HG03196 (cell line): ENCODE measurements around the gene RSPO4.

ENCODE experiments used
- ATAC-seq: cut with Tn5 transposase; IDR thresholded peaks from one replicate; pipeline ENCODE4 v1.9.1; 2021; ENCODE audit not compliant: unreplicated experiment

Gene RSPO4

DNA sequence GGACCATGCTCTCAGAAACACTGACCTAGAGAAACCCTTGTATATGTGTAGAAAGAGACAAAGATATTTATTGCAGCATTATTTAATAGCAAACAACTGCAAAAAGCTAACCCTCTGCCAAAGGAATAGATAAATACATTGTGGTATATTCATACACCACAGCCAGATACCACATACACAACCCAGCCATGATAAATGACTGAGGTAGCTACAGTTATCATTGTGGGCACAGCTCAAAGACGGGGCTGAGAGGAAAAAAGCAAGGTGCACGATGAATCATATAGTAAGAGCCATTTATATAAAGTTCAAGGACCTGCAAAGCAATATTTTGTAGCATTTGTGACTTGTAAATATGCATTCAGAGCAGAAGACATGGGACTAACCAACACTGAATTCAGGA, 30.8 kb downstream of the RSPO4 start:
- no peak for ATAC-seq

DNA sequence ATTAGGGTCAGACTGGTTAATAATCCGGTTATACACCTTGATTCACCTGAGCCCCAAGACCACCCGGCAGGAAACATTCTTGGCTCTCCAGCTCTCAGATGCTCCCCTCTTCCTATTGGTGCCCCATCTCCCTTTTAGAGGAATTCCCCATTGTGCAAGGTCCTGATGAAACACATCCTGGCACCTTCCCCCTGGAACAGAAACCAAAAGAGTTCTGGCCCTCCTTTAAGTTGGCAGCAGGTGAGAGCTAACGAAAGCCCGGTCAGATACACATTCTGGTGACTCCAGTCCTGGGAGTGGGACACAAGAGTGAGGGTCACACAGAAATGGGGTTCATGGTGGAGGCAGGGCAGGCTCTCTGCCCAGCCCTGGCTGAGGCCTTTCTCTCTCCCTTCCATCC, 32.2 kb downstream of the RSPO4 start:
- no peak for ATAC-seq

DNA sequence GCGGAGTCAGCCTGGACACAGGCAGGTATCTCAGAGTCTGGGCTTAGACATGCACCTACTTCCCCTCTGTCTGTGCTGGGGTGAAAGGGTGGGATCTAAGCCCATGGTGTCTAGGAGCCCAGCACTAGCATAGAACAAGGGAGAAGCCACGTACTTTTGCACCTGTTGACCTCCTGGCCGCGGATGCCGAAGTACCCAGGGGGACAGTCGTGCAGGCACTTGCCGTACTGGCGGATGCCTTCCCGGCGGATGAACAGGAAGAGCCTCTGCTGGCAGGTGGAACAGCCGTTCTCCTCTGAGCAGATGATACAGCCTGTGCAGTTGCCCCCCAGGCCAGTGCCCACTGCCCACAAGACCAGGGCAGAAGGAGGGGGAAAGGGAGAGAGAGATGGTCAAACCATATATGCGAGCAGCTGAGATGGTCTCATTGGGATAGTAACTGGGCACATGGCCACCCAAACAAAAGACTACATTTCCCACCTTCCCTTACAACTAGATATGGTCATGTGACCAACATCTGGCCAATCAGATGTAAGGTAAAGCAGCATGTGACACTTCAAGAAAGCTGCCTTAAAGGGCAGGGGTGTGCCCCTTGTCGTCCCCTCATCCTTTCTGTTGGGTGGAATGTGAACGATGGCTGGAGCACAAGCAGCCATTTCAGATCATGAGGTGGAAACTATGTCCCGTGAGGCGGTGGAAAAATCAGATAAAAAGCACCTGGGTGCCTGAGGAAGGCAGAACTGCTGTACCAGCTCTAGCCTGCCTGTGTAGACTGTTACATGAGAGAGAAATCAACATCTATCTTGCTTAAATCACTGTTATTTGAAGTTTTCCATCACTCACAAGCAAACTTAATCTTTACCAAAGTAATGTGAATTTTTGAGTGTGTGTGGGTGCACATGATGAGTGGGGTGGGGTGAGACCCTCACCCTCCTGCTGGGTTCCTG, 34.0 kb downstream of the RSPO4 start:
- ATAC-seq: no peak

DNA sequence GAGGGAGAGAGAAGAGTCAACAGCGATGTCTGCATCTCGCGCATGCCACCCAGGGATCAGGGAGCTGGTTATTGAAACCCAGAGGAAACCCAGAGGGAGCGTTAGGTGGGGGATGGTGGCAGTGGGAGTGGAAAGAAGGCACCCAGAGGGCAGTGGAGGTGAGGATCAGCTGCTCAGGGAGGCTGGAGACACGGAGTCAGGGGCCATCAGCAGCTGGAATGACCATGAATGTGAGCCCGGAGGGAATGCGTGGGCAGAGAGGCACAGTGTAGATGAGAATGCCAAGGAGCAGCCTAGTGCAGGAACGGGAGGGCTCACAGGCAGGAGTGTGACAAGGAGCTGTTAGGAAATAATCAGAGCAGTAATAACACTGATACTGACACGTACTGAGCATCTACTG, 36.2 kb downstream of the RSPO4 start:
- ATAC-seq: no peak

DNA sequence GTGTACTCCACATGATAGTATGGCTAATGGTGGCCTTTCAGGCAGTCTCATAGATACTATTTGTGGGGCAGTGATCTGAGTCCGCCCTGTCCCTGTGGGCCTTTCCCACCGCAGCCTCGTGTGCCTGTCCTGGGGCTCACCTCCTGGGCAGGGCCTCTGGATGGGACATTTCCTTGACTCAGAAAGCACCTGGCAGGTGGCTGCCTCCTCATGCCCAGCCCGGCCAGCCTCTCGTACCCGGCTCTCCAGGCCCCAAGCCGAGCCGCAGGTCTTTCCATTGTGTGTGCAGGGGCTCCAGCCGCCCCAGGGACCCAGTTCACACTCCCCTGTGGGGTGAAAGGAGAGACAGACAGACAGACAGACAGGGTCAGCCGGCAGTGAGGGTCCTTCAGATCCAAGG, 38.3 kb downstream of the RSPO4 start:
- ATAC-seq: no peak

DNA sequence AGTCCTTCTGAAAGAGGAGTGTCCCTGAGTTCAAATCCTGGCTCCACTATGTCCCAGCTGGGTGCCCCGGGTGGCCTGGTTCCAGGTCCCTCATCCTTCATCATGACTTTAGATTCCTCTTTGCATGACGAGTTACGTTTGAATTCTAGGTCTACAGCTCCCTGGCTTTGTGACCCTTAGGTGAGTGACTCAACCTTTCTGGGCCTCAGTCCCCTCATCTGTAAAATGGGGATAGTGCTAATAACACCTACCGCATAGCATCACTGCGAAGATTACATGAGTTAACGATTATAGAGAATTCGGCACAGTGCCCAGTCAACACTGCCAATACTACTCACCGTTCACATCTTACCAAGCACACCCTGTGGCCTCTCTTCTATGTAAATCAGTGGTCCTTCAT, 39.4 kb downstream of the RSPO4 start:
- no peak for ATAC-seq

DNA sequence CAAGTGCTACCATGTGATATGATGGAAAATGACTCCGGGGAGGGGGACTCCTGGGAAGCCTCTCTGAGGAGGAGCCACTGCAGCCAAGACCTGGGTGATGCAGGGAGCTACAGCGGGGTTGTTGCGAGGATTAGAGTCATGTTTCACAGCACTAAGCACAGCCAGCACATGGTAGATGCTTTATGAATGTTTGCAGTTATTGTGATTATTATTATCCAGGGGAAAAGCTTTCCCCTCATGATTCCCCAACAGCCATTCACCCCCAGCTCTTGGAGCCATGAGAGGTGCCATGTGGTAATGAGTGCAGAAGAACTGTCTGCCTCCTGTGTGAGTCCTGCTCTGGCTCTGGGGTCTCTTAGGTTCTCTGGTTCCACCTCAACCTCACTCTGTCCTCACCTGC, 39.9 kb downstream of the RSPO4 start:
- ATAC-seq: no peak

DNA sequence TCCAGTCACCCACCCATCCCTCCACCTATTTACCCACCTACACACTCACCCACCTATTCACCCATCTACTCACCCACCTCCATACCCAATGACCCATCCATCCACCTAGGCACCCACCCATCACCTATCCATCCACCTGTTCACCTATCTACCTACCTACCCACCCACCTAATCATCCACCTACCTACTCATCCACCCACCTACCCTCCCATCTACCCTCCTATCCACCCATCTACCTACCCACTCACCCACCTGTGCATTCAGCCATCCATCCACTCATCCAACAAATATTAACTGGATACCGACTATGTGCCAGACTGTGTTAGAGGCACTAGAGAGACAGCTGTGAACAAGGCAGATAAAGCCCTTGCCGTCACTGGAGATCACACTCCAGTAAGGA, 40.3 kb downstream of the RSPO4 start:
- ATAC-seq: no peak

DNA sequence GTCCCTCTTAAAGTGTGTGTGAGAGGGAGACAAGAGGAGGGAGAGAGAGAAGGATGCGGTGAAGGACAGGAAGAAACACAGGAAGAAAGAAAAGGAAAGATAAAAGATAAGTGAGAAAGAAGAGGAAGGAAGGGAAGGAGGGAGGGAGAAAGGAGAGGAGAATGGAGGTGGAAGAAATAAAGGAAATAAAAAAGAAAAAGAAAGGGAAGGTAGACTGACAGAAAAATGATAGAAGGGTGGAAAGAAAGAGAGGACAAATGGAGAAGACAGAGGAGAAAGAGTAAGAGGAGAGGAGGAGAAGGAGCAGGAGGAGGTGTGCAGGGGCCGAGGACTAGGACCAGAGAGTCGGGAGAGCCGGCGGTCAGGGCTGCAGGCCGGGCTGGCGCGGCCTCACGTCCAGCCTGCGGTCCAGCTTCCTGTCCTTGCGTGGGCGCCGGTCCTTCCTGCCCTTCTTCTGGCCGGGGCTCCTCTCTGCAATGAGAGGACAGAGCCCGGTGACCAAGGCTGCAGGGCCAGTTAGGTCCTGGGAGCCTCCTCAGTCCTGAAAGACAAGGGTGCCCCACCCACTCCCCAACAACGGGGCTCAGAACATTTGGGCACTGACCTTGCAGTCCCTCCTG, 42.0 kb downstream of the RSPO4 start:
- ATAC-seq: no peak

DNA sequence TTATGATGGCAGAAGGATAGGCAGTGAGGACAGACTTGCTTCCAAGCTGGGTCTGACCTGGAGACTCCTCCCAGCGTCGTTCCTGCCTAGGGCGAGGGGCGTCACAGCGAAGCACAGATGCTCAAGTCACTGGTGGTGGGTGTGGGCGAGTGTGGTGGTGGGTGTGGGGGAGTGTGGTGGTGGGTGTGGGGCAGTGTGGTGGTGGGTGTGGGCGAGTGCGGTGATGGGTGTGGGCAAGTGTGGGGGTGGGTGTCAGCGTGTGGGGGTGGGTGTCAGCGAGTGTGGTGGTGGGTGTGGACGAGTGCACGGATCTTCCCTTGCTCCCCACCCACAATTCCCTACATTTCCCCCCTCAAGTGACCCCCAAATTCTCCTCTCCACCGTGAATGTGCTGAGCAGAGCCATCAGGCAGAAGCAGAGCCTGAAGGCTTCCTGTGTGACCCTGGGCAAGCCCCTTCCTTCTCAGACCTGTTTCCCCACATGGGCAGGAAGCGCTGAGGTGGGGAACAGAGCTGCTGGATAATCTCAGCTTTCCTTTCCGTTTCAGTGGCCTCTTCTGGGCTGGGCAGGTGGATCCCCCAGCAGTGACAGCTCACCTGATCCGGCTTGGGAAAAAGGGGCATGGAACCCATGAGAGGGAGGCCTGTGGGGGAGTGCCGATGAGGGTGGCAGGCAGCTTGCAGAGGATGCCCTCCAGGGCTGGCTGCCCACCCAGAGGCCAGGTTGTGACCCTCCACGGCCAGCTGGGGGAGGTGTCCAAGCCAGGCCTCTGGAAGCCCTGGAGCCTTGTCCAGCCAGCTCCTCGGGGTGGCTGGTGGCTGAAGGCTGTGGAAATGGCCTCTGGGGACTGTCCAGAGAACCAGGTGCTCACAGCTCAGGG, 42.9 kb downstream of the RSPO4 start:
- no peak for ATAC-seq

DNA sequence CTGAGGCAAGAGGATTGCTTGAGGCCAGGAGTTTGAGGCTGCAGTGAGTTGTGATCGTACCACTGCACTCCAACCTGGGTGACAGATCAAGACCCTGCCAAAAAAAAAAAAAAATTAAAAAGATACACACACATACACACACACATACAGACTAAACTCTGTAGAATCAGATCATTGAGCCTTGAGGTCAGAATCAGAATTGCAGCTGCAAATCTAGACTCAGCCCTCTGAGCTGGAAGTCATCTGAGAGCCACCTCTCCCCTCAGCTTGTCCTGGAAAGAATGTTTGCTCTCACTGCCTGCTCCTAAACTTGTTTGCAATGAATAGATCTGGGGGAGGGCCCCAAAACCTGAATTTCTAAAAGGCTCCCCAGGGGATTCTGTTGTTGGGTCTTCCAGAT, 44.6 kb downstream of the RSPO4 start:
- no peak for ATAC-seq

DNA sequence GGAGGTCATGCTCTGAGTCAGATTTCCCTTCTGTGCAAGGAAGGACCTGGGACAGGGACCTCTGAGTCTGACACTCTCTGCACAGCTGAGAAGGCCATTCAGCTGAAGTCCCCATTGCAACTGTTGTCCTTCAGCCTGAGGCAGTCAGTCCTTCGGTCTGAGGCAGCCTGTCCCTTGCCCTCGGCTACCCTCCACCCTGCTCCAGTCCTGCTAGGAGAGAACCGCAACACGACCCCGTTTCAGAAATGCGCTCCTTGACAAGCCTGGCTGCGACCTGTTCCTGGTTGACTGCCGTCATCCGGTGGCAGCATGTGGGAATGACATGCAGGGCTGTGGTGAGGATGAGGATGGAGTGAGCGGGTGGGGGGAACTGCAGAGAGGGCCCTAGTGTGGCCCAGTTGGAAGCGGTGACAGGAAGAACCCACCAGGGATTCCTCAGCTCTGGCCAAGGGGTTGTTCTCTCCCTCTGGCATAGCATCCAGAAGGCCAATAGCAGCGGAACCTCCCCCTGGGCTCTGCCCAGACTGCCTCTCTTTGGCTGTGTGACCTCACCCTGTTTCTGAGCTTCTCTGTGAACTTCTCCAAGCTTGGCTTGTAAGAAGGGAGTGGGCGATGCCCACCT, 45.7 kb downstream of the RSPO4 start:
- ATAC-seq: no peak

DNA sequence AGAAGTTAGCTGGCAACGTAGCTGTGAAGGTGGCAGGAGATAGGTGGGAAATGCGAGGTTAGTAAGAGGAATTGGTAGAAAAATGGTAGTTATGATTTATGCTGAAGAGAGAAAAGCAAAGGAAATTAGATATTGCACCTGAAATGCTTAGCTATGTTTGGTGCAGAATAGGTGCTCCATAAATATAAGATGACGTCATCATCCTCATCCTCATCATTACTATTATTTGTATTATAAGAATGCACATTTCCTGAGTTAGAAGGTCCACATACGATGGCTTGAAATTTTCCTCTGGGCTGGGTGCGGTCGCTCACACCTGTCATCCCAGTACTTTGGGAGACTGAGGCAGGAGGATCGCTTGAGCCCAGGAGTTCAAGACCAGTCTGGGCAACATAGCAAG, 46.5 kb downstream of the RSPO4 start:
- no peak for ATAC-seq

DNA sequence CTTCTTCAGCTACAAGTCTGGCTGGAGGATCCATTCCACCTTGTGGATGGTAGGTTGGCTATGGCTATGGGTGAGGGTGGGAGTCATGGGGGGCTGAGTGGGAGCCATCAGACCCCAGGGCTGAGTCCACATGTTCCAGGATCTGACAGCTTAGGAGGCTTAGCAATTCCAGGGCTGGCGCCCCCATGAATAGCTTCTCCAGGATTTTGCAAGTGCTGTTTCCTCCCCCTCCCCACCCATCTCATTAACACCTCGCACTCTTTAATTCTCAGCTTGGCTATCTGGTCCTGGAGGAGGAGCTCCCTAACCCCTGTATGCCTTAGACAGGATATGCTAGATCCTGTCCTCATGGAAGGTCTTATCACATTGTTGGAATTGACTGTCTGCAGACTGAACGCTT, 47.0 kb downstream of the RSPO4 start:
- ATAC-seq: no peak

DNA sequence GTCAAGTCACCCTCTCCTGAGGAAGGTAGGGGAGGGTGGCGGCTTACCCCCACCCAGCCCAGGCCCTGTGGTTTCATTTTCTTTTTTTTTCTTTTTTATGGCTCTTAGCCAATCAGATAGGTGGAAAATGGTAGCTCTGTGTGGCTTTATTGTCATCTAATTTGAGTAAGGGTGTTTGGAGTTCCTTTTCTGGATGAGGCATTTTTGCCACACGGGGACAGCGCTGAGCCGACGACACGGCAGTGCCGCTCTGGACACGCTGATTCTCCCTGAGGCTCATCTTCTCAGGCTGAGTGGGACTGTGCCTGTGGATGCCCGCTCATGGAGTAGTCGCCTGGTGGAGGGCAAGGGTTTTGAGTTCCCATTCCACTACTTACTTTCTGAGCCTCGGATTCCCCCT, 48.4 kb downstream of the RSPO4 start:
- no peak for ATAC-seq

DNA sequence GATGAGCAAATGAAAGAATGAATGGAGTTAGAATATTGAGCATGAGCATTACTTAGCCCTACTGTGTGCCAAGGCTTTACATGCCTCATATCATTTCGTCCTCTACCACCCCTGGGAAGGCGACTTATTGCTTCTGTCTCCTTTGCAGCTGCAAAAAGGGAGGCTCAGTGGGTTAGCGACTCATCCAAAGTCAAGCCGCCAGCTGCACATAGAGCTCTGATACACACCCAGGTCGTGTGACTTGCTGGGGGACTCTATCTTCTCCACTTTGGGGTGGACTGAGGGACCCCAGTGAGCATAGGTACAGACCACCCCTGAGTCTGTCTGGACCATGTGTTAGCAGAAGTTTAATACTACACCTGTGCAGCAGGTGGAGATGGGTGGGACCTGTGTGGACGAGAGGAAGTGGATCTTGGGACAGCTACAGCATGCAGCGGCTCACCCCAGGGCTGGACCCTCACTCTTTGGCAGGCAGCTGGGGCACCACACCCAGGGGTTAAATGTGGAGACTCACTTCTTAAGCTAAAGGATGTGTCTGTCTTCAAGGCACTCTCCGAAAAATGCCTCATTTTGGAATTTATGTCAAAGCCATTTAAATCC, 49.8 kb downstream of the RSPO4 start:
- ATAC-seq: no peak

DNA sequence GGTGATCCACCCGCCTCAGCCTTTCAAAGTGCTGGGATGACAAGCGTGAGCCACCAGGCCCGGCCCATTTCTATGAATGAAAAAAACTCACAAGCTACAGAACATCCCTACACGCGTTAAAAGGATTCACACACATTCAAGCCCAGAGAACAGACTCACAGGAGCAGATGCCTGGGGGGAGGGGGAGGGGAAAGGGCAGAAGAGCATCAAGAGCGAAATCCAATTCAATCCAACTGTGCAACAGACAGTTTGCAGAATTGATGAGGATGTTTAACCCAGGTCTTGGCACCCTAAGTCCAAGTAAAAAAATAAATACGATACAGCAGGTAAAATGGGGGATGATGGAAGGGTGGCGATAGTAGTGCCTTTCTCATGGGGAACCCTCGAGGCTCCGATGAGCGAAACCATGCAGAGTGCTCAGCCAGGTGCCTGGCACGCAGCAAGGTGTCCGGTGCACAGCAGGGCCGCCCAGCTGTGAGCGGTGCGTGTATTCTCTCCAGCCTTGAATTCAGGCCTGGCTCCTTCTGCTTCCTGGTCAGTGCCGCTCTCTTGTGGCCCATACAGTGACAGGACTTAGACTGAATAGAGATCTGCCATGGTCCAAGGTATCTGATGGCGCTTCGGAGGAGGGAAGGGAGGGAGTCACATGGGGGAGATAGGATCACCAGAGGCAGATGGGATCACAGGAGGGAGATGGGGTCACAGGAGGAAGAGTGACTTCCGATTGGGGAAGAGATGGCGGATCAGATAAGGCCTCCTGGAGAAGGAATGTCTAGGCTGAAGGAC, 50.5 kb downstream of the RSPO4 start:
- ATAC-seq: no peak

DNA sequence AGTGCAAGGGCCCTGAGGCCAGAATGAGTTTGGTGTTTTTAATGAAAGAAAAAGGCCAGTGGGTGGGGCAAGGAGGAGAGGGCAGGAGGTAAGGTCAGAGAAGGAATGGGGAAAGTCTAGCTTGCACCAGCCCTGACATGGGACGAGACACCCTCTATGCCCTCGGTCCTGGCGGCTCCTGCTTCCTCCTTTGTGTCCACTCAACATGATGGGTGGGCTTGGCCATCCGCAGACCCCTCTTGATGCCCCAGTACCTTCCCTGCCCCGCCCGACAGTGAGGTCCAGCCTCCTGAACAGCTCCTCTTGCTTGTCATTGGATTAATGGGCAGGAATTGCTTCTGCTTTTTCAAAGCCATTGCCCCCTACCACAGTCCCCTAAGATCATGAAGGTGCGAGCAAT, 52.4 kb downstream of the RSPO4 start:
- no peak for ATAC-seq

DNA sequence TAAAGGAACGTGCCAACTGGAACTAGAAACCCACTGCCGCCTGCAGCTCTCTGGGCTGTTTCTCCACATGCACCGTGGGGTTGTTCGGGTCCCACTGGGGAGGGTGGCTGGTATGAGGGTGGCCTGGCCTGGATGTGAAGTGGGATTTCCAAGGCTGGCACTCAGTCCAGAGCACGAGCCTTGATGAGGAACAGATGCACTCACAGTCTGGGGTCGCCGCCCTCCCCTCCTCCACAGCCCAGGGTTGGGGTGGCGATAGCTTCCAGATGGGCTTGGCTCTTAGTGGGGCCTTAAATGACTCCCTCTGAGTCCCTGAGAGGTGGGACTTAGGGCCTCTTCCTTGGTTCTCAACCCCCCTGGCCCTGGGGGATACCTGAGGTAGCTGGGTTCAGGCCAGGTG, 55.3 kb downstream of the RSPO4 start:
- no peak for ATAC-seq

DNA sequence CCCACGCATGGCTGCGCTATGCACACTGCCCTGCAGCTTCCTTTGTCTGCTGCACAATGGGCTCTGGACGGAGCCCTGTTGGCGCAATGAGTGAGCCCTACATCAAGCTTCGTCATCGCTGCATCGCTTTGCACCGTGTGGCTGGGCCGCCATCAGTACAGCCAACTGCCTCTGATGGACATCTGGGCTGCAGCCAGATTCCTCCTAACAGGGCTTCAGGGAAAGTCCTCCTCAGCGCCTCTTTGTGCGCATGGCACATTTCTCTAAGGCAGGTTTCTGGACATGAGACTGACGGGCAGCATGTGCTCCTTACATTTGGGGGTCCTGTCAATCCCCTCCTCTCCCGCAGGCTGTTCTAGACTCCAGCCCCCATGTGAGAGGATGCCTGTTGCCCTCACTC, 56.3 kb downstream of the RSPO4 start:
- ATAC-seq: no peak
